Colonic mucosa (tissue), 4 donors: ENCODE results near the gene SMIM23. TPM values are rescaled to one million over a fixed set of nuclear protein-coding genes. Genes with fewer than 3 reads are reported as not detected.

ENCODE experiments used
- DNase-seq: peaks from one replicate; pipeline ENCODE4 v3.0.0-alpha.2; 2020
- H3K27ac ChIP-seq: fragments of 200-600 bp; one replicate; pipeline ENCODE4 v1.8.0; 2021
- H3K27me3 ChIP-seq: fragments of 200-600 bp; one replicate; pipeline ENCODE4 v1.8.0; 2021
- H3K36me3 ChIP-seq: fragments of 200-600 bp; one replicate; pipeline ENCODE4 v1.8.0; 2021
- H3K4me1 ChIP-seq: fragments of 200-600 bp; one replicate; pipeline ENCODE4 v1.8.0; 2021; ENCODE audit warnings: mild to moderate bottlenecking
- H3K4me3 ChIP-seq: fragments of 200-600 bp; one replicate; pipeline ENCODE4 v1.8.0; 2021
- H3K9ac ChIP-seq, 2 donors: one replicate each; pipeline ENCODE4 v1.7.0; 2013; ENCODE audit warnings: control low read depth in 2 of 2, low read depth in 2 of 2, low read length in 2 of 2
- H3K9me3 ChIP-seq: fragments of 200-600 bp; one replicate; pipeline ENCODE4 v1.8.0; 2021
- CTCF ChIP-seq: fragments of 200-600 bp; IDR thresholded peaks from one replicate; pipeline ENCODE4 v1.8.0; 2022; ENCODE audit warnings: antibody characterized with exemption, mild to moderate bottlenecking
- intact Hi-C: fragments of 100-400 bp; cut with DNase I; formaldehyde crosslinking; loops from one replicate; pipeline ENCODE4 v1.14.1; 2022
- total RNA-seq, 2 donors: library from RNA; stranded (reverse); fragmentation: NEBNext Ultra II Directional in 1 of 2; extraction: Animal tissue kit (Norgen Biotek cat#: 25700) in 1 of 2; gene quantifications; one replicate each; pipeline ENCODE4 v1.2.1, GENCODE V29; 2021
- donor health status: healthy.
- donor health status: DM: no; HTN: no; CAD: no.
- donor health status: DM: no; HTN: no; CAD: no.

Gene SMIM23
- total RNA-seq, 2 donors from 2014 or later, result not detected

- TF ChIP-seq CTCF, result no peak
- Histone ChIP-seq H3K9me3 (no peaks in the 10 kb centered on the region), H3K4me1 (no peaks in the 10 kb centered on the region), H3K4me3 (no peak overlapping the region), H3K9ac (no peak overlapping the region), H3K36me3 (no peaks in the 10 kb centered on the region), H3K27ac (no peak overlapping the region), H3K27me3 (no peaks in the 10 kb centered on the region)
- intact Hi-C loops, result no loop called here
- DNase-seq, result no peak
Measured at GRCh38 chr5:171813813-171814490, 28.3 kb downstream of the SMIM23 start.

GRCh38 chr5:171816666-171817065 is 31.0 kb downstream of the SMIM23 start:
- H3K9me3 ChIP-seq, result no peaks in the 10 kb centered on the region
- H3K9ac ChIP-seq, result no peak overlapping the region
- H3K27me3 ChIP-seq, result no peaks in the 10 kb centered on the region
- H3K4me3 ChIP-seq, result no peak overlapping the region
- no peaks in the 10 kb centered on the region for H3K36me3 ChIP-seq
- intact Hi-C loops, result no loop called here
- DNase-seq, result no peak
- TF ChIP-seq CTCF, result no peak
- no peak overlapping the region for H3K27ac ChIP-seq
- no peaks in the 10 kb centered on the region for H3K4me1 ChIP-seq

- Histone ChIP-seq H3K4me1 (no peaks in the 10 kb centered on the region), H3K27me3 (no peaks in the 10 kb centered on the region), H3K4me3 (no peak overlapping the region), H3K9ac (no peak overlapping the region), H3K27ac (no peak overlapping the region), H3K9me3 (no peaks in the 10 kb centered on the region), H3K36me3 (no peaks in the 10 kb centered on the region)
- no peak for TF ChIP-seq CTCF
- no peak for DNase-seq
- intact Hi-C loops, result no loop called here
Measured at GRCh38 chr5:171820561-171820960, 34.9 kb downstream of the SMIM23 start.

DNA sequence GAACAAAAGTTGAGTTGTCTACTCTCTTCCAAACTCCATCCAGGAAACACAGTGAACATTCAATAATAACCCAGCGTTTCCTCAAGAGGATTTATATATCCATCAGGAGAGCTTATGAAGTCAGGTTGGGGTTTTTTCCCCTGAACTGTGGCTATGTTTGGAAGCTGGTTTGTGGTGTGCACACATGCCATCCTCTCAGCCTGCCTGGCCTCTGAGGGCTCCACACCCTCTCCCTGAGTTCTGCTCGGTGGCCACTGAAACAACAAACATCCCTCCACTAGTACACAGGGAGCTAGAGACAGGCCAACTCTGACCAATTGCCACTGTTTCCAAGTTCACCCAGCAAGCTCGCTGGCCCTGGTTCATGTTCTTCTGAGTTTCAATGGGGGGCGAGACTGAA is 35.7 kb downstream of the SMIM23 start:
- Histone ChIP-seq H3K4me1 (no peaks in the 10 kb centered on the region), H3K27ac (no peak overlapping the region), H3K4me3 (no peak overlapping the region), H3K9me3 (no peaks in the 10 kb centered on the region), H3K27me3 (no peaks in the 10 kb centered on the region), H3K9ac (no peak overlapping the region), H3K36me3 (no peaks in the 10 kb centered on the region)
- no peak for TF ChIP-seq CTCF
- DNase-seq, result no peak
- intact Hi-C loops, result no loop called here

DNA sequence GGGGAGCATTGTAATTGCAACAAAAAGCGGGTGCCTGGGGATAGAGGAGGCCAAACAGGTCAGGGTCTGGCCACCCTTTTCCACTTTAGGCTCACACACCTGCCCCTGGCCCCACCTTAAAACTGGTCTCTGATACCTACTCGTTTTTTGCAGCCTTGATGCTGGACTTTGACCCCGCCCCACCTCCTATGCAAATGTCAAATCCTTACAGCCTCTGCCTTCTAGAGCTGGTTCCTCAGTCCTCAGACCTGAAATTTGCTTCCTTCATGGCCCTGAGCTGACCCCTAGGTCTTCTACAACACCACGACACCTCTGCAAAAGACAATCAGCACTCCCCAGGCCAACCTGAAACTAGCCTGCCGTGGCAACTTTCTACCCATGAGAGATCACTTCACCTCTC is 37.7 kb downstream of the SMIM23 start:
- TF ChIP-seq CTCF, result no peak
- intact Hi-C loops, result no loop called here
- H3K4me1 ChIP-seq, result no peaks in the 10 kb centered on the region
- H3K27me3 ChIP-seq, result no peaks in the 10 kb centered on the region
- no peak overlapping the region for H3K9ac ChIP-seq
- no peak overlapping the region for H3K27ac ChIP-seq
- no peak overlapping the region for H3K4me3 ChIP-seq
- H3K36me3 ChIP-seq, result no peaks in the 10 kb centered on the region
- no peaks in the 10 kb centered on the region for H3K9me3 ChIP-seq
- peak; percentile 89 for DNase-seq
